Endothelial cell of umbilical vein (primary cell): ENCODE measurements around the gene PSMB9. TPM values are rescaled to one million over a fixed set of nuclear protein-coding genes. Genes with fewer than 3 reads are reported as not detected.

Experiments
- BruUV-seq: library from RNA; stranded (reverse); fragments of 400-500 nt; replicated peaks from 2 replicates; lab custom pipeline; 2021; lab: Mats Ljungman, UMichigan
- CTCF ChIA-PET: fragments of 300-600, 350-600 bp; sonication (Branson Sonifier 250); formaldehyde crosslinking; loops from one replicate; lab custom pipeline; 2021; ENCODE audit warnings: antibody characterized with exemption, inconsistent platforms; lab: Charles Lee
- POLR2A ChIA-PET: fragments of 300-600, 350-600 bp; sonication (Branson Sonifier 250); formaldehyde crosslinking; loops from one replicate; lab custom pipeline; 2021; ENCODE audit warnings: antibody characterized with exemption, inconsistent platforms; lab: Charles Lee
- DNase-seq: peaks from one replicate; pipeline ENCODE4 v3.0.0-alpha.2; 2011; ENCODE audit warnings: low read depth, low spot score
- FAIRE-seq: peaks from 2 replicates; lab custom pipeline; 2011; peaks lifted over from hg19 to GRCh38; lab: Jason Lieb, UNC
- H2AFZ ChIP-seq: 2 replicates; pipeline ENCODE4 v1.6.0; 2012; ENCODE audit warnings: low read depth, low read length, control low read depth, inconsistent platforms
- H3K27ac ChIP-seq: 2 replicates; pipeline ENCODE4 v1.5.1; 2011; ENCODE audit warnings: low read depth, mild to moderate bottlenecking, control low read depth, low read length, moderate library complexity; ENCODE audit not compliant: insufficient read depth
- H3K27me3 ChIP-seq, 2 experiments: 2 replicates each; pipeline versions ENCODE4 v1.6.0 to v1.6.1; 2011; ENCODE audit warnings: low read length in 2 of 2, mixed read lengths in 1 of 2; ENCODE audit not compliant: control insufficient read depth in 2 of 2, insufficient read depth in 2 of 2
- H3K36me3 ChIP-seq, 2 experiments: 2 replicates in 1 of 2; 3 replicates in 1 of 2; pipeline ENCODE4 v1.5.1; 2011; ENCODE audit warnings: low read length in 2 of 2, mild to moderate bottlenecking in 1 of 2, moderate library complexity in 1 of 2; ENCODE audit not compliant: control insufficient read depth in 2 of 2, insufficient read depth in 2 of 2; ENCODE audit errors: extremely low read depth in 1 of 2
- H3K4me1 ChIP-seq: 3 replicates; pipeline ENCODE4 v1.5.1; 2011; ENCODE audit warnings: mild to moderate bottlenecking, low read length; ENCODE audit not compliant: control insufficient read depth, insufficient read depth; ENCODE audit errors: extremely low read depth
- H3K4me2 ChIP-seq: 2 replicates; pipeline ENCODE4 v1.6.1; 2011; ENCODE audit warnings: low read length, control low read depth, mixed read lengths; ENCODE audit not compliant: insufficient read depth
- H3K4me3 ChIP-seq, 3 experiments: fragments of 200-600 bp in 1 of 3; sonication (generic), shearing (Covaris generic) in 1 of 3; replicated peaks in 1 of 3; 2 replicates each; pipeline ENCODE4 v1.5.1; 2011 to 2016; ENCODE audit warnings: control low read depth in 3 of 3, low read length in 3 of 3, mild to moderate bottlenecking in 2 of 3, inconsistent platforms in 1 of 3, low read depth in 1 of 3, moderate library complexity in 1 of 3; ENCODE audit not compliant: insufficient read depth in 1 of 3
- H3K79me2 ChIP-seq: 2 replicates; pipeline ENCODE4 v1.6.0; 2012; ENCODE audit warnings: low read length, inconsistent platforms; ENCODE audit not compliant: control insufficient read depth, insufficient read depth
- H3K9ac ChIP-seq: replicated peaks from 2 replicates; pipeline ENCODE3; 2011; ENCODE audit warnings: low read length, control low read depth; ENCODE audit not compliant: insufficient read depth; ENCODE audit errors: extremely low read depth
- H3K9me1 ChIP-seq: replicated peaks from 3 replicates; pipeline ENCODE4 v1.6.0; 2011; ENCODE audit warnings: mild to moderate bottlenecking, low read length; ENCODE audit not compliant: control insufficient read depth, insufficient read depth; ENCODE audit errors: extremely low read depth
- H3K9me3 ChIP-seq: replicated peaks from 2 replicates; pipeline ENCODE4 v1.5.1; 2012; ENCODE audit warnings: low read length, inconsistent platforms; ENCODE audit not compliant: control insufficient read depth, insufficient read depth
- H4K20me1 ChIP-seq: replicated peaks from 2 replicates; pipeline ENCODE3; 2011; ENCODE audit warnings: mild to moderate bottlenecking, low read length; ENCODE audit not compliant: control insufficient read depth, insufficient read depth; ENCODE audit errors: extremely low read depth
- EZH2 ChIP-seq: IDR thresholded peaks from 2 replicates; pipeline ENCODE4 v1.6.1; 2012; ENCODE audit warnings: borderline replicate concordance, low read depth, mild to moderate bottlenecking, moderate library complexity, low read length, inconsistent platforms; ENCODE audit not compliant: severe bottlenecking
- FOS ChIP-seq: IDR thresholded peaks from 2 replicates; pipeline ENCODE4 v1.6.1; 2011; ENCODE audit warnings: mild to moderate bottlenecking, low read length, moderate library complexity, borderline replicate concordance; ENCODE audit not compliant: insufficient read depth
- POLR2A ChIP-seq: IDR thresholded peaks from 2 replicates; pipeline ENCODE4 v1.6.1; 2012; ENCODE audit warnings: low read depth, mild to moderate bottlenecking, control low read depth, low read length
- dilution Hi-C: fragments of 300-500 bp; cut with MboI; formaldehyde crosslinking; loops from one replicate; pipeline ENCODE4 v1.15.0; 2019; ENCODE audit warnings: low sequenced_read_pairs; ENCODE audit not compliant: extremely low pct_ligation_motif_present
- intact Hi-C: fragments of 100-400 bp; cut with micrococcal nuclease; formaldehyde crosslinking; loops from one replicate; pipeline ENCODE4 v1.10.0; 2022
- polyA plus RNA-seq, 4 experiments: library from polyadenylated mRNA; depleted of rRNA in 3 of 4; stranded (reverse) in 3 of 4; unstranded in 1 of 4; fragments of >200 nt; gene quantifications; 2 replicates each; pipeline versions ENCODE4 v1.2.1 to v1.2.3, GENCODE V29; 2011 to 2012; ENCODE audit warnings: missing spikeins in 1 of 4
- total RNA-seq: library from RNA; stranded (reverse); gene quantifications from 2 replicates; pipeline ENCODE4 v1.2.3, GENCODE V29; 2021
- TF ChIP-seq, protein P1 (sequence below): IDR thresholded peaks from 2 replicates; pipeline ENCODE4 v1.6.1; 2011; ENCODE audit not compliant: insufficient read depth, insufficient read length
- TF ChIP-seq, protein P2 (sequence below), 2 donors: IDR thresholded peaks; 1 replicate in 1 of 2; 2 replicates in 1 of 2; pipeline ENCODE4 v1.5.1; 2011; ENCODE audit warnings: low read length in 2 of 2, mild to moderate bottlenecking in 2 of 2, moderate library complexity in 2 of 2, control low read depth in 1 of 2, inconsistent platforms in 1 of 2, low read depth in 1 of 2; ENCODE audit not compliant: insufficient read depth in 1 of 2; ENCODE audit errors: extremely low read depth in 1 of 2

The PSMB9 gene
- total and polyA plus RNA-seq, 2 donors (not counting 3 experiments of a cell fraction or from before 2014, with no cell fraction given): 6.3 TPM

DNA sequence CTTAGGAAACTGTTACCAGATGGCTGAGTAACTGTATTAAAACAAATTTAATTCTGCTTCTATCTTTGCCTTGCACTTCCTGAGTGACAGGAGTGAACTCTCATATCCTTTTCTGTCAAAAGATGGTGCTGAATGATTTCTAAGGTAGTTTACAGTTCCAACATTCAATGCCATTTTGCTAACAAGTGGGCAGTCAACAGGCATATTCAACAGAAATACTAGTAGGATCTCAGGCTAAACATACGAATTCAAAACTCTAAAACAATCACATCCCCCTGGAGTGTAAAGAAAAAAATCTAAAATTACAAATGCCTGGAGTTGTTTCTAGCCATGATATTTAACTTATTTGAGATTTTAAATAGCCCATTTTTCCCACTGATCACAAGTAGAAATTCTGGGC lies 6.7 kb downstream of the PSMB9 start:
- no peak overlapping the region for H3K27ac ChIP-seq
- no peaks in the 10 kb centered on the region for H3K79me2 ChIP-seq
- H3K4me3 ChIP-seq: no peak overlapping the region
- no peak overlapping the region for H3K4me2 ChIP-seq
- ChIA-PET POLR2A (no interaction called here), CTCF (interaction anchor here (4.2 to 8.1 kb wide), 3 partner anchors 8 to 22 kb away, joined by 33 to 274 read pairs (median 158); partner anchors contain the start of gene TAP2)
- FAIRE-seq (no peak), DNase-seq (no peak)
- no peaks in the 10 kb centered on the region for H3K36me3 ChIP-seq
- H2AFZ ChIP-seq: no peak overlapping the region
- BruUV-seq: no TSS peak
- dilution Hi-C loops (no loop called here), intact Hi-C loops (loop anchor here (10.0 kb wide), 1 partner anchor 156 kb away; no protein-coding TSS in a partner anchor)
- TF ChIP-seq FOS: no peak
- TF ChIP-seq, protein P1, sequence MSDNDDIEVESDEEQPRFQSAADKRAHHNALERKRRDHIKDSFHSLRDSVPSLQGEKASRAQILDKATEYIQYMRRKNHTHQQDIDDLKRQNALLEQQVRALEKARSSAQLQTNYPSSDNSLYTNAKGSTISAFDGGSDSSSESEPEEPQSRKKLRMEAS: no peak
- no peak for TF ChIP-seq POLR2A
- no peak for TF ChIP-seq EZH2
- TF ChIP-seq, protein P2, sequence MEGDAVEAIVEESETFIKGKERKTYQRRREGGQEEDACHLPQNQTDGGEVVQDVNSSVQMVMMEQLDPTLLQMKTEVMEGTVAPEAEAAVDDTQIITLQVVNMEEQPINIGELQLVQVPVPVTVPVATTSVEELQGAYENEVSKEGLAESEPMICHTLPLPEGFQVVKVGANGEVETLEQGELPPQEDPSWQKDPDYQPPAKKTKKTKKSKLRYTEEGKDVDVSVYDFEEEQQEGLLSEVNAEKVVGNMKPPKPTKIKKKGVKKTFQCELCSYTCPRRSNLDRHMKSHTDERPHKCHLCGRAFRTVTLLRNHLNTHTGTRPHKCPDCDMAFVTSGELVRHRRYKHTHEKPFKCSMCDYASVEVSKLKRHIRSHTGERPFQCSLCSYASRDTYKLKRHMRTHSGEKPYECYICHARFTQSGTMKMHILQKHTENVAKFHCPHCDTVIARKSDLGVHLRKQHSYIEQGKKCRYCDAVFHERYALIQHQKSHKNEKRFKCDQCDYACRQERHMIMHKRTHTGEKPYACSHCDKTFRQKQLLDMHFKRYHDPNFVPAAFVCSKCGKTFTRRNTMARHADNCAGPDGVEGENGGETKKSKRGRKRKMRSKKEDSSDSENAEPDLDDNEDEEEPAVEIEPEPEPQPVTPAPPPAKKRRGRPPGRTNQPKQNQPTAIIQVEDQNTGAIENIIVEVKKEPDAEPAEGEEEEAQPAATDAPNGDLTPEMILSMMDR (IDR thresholded peaks at IDR 0.05; ENCODE audit: extremely low read depth in 1 of 2, insufficient read depth in 1 of 2, low read depth in 1 of 2, low read length in 2 of 2): no peak
- H3K9ac ChIP-seq: no peak overlapping the region
- no peaks in the 10 kb centered on the region for H3K9me1 ChIP-seq
- no peaks in the 10 kb centered on the region for H4K20me1 ChIP-seq
- peaks cover 9 to 18% of the 10 kb centered on the region in 2 experiments for H3K27me3 ChIP-seq
- no peaks in the 10 kb centered on the region for H3K9me3 ChIP-seq
- no peaks in the 10 kb centered on the region for H3K4me1 ChIP-seq
